Urinary bladder (tissue), 4 donors: Measurements from ENCODE around the gene ERLEC1. TPM values are rescaled to one million over a fixed set of nuclear protein-coding genes. Genes with fewer than 3 reads are reported as not detected.
"Not testable (repeated sequence)": the region's sequence is repeated elsewhere in the genome, so short reads cannot be mapped to it uniquely, and the experiment has no call there.

Experiments
- DNase-seq: peaks from one replicate; pipeline ENCODE4 v3.0.0-alpha.2; 2015; ENCODE audit errors: extremely low spot score
- H3K27ac ChIP-seq: one replicate; pipeline ENCODE4 v1.5.1; 2013; ENCODE audit warnings: low read depth, mild to moderate bottlenecking, moderate library complexity
- H3K36me3 ChIP-seq: one replicate; pipeline ENCODE4 v1.6.1; 2013; ENCODE audit warnings: mild to moderate bottlenecking, moderate library complexity; ENCODE audit not compliant: insufficient read depth
- H3K4me1 ChIP-seq: one replicate; pipeline ENCODE4 v1.6.1; 2013; ENCODE audit warnings: mild to moderate bottlenecking, moderate library complexity; ENCODE audit not compliant: insufficient read depth
- H3K4me3 ChIP-seq: one replicate; pipeline ENCODE4 v1.5.1; 2013; ENCODE audit warnings: low read depth, low read length
- WGBS: extraction: QIAGEN DNeasy Blood & Tissue Kit; methylation state at CpG from one replicate; pipeline ENCODE4 v1.1.7; 2013; 5-methylcytosine and 5-hydroxymethylcytosine counted together
- polyA plus RNA-seq: library from polyadenylated mRNA; stranded (reverse); fragments of 200-250 nt; gene quantifications from one replicate; pipeline ENCODE4 v1.2.3, GENCODE V29; 2013
- total RNA-seq: library from RNA; depleted of rRNA; stranded (reverse); fragments of >200 nt; gene quantifications from one replicate; pipeline ENCODE4 v1.2.3, GENCODE V29; 2014
- donor health status: healthy with polysubstance abuse.
- donor health status: healthy.

The ERLEC1 gene
- total and polyA plus RNA-seq, 2 donors, result 49.7 to 97.7 TPM

GRCh38 chr2:53793821-53794220 is 7.0 kb downstream of the ERLEC1 start:
- Histone ChIP-seq H3K4me1 (no peaks in the 10 kb centered on the region), H3K27ac (no peak overlapping the region), H3K36me3 (peaks cover 2% of the 10 kb centered on the region), H3K4me3 (no peak overlapping the region)
- 76% methylated on average over 3 of the region's 3 CpGs for WGBS
- no peak for DNase-seq

GRCh38 chr2:53801547-53801946 is 14.7 kb downstream of the ERLEC1 start:
- Histone ChIP-seq H3K36me3 (peaks cover 4% of the 10 kb centered on the region), H3K4me3 (no peak overlapping the region), H3K4me1 (no peaks in the 10 kb centered on the region), H3K27ac (no peak overlapping the region)
- no peak for DNase-seq

- Histone ChIP-seq H3K4me1 (no peaks in the 10 kb centered on the region), H3K36me3 (peaks cover 2% of the 10 kb centered on the region), H3K27ac (no peak overlapping the region), H3K4me3 (no peak overlapping the region)
- DNase-seq, result no peak
- 53% methylated on average over 7 of the region's 7 CpGs for WGBS
Measured at GRCh38 chr2:53802617-53803151, 15.8 kb downstream of the ERLEC1 start.

- Histone ChIP-seq H3K4me1 (no peaks in the 10 kb centered on the region), H3K36me3 (peaks cover 4% of the 10 kb centered on the region), H3K4me3 (no peak overlapping the region), H3K27ac (no peak overlapping the region)
- 96% methylated on average over 3 of the region's 3 CpGs for WGBS
- DNase-seq, result no peak
Measured at GRCh38 chr2:53811601-53812000, 24.8 kb downstream of the ERLEC1 start.

- H3K4me3 ChIP-seq, result no peak overlapping the region
- H3K27ac ChIP-seq, result no peak overlapping the region
- H3K36me3 ChIP-seq, result peaks cover 7% of the 10 kb centered on the region
- no peaks in the 10 kb centered on the region for H3K4me1 ChIP-seq
- DNase-seq, result no peak
Measured at GRCh38 chr2:53813151-53813550, 26.3 kb downstream of the ERLEC1 start.

GRCh38 chr2:53818854-53819435 is 32.1 kb downstream of the ERLEC1 start:
- H3K27ac ChIP-seq, result no peak overlapping the region
- no peak for DNase-seq
- peaks cover 3% of the 10 kb centered on the region for H3K36me3 ChIP-seq
- no peaks in the 10 kb centered on the region for H3K4me1 ChIP-seq
- no peak overlapping the region for H3K4me3 ChIP-seq
- WGBS, result 85% methylated on average over 3 of the region's 3 CpGs

GRCh38 chr2:53819634-53820033 is 32.8 kb downstream of the ERLEC1 start:
- no peaks in the 10 kb centered on the region for H3K4me1 ChIP-seq
- WGBS, result 82% methylated on average over 4 of the region's 4 CpGs
- no peak for DNase-seq
- H3K36me3 ChIP-seq, result peaks cover 3% of the 10 kb centered on the region
- no peak overlapping the region for H3K4me3 ChIP-seq
- H3K27ac ChIP-seq, result no peak overlapping the region

GRCh38 chr2:53820048-53820447 is 33.2 kb downstream of the ERLEC1 start:
- WGBS, result 86% methylated on average over 9 of the region's 9 CpGs
- peaks cover 3% of the 10 kb centered on the region for H3K36me3 ChIP-seq
- no peak overlapping the region for H3K4me3 ChIP-seq
- no peak overlapping the region for H3K27ac ChIP-seq
- no peaks in the 10 kb centered on the region for H3K4me1 ChIP-seq
- DNase-seq, result no peak

- WGBS, result 89% methylated on average over 4 of the region's 4 CpGs
- no peak for DNase-seq
- Histone ChIP-seq H3K4me1 (no peaks in the 10 kb centered on the region), H3K27ac (no peak overlapping the region), H3K4me3 (no peak overlapping the region), H3K36me3 (peaks cover 3% of the 10 kb centered on the region)
Measured at GRCh38 chr2:53820711-53821110, 33.9 kb downstream of the ERLEC1 start.

GRCh38 chr2:53821810-53822209 is 35.0 kb downstream of the ERLEC1 start:
- Histone ChIP-seq H3K4me3 (no peak overlapping the region), H3K4me1 (no peaks in the 10 kb centered on the region), H3K36me3 (peaks cover 3% of the 10 kb centered on the region), H3K27ac (no peak overlapping the region)
- DNase-seq, result no peak
- WGBS, result 82% methylated on average over 6 of the region's 6 CpGs

GRCh38 chr2:53823639-53824038 is 36.8 kb downstream of the ERLEC1 start:
- H3K27ac ChIP-seq, H3K4me1 ChIP-seq, DNase-seq, H3K4me3 ChIP-seq, H3K36me3 ChIP-seq: not testable (repeated sequence)
- WGBS, result 90% methylated on average over 9 of the region's 9 CpGs

- no peaks in the 10 kb centered on the region for H3K4me1 ChIP-seq
- no peak overlapping the region for H3K4me3 ChIP-seq
- no peak for DNase-seq
- H3K36me3 ChIP-seq, result no peaks in the 10 kb centered on the region
- 60% methylated on average over 1 of the region's 1 CpG for WGBS
- H3K27ac ChIP-seq, result no peak overlapping the region
Measured at GRCh38 chr2:53826030-53826410, 39.2 kb downstream of the ERLEC1 start.

GRCh38 chr2:53826587-53827397 is 39.9 kb downstream of the ERLEC1 start:
- no peaks in the 10 kb centered on the region for H3K4me1 ChIP-seq
- H3K36me3 ChIP-seq, result no peaks in the 10 kb centered on the region
- no peak overlapping the region for H3K27ac ChIP-seq
- DNase-seq, result no peak
- no peak overlapping the region for H3K4me3 ChIP-seq
- 59% methylated on average over 3 of the region's 3 CpGs for WGBS

- no peaks in the 10 kb centered on the region for H3K36me3 ChIP-seq
- 93% methylated on average over 3 of the region's 3 CpGs for WGBS
- H3K4me1 ChIP-seq, result no peaks in the 10 kb centered on the region
- H3K4me3 ChIP-seq, result no peak overlapping the region
- no peak for DNase-seq
- H3K27ac ChIP-seq, result no peak overlapping the region
Measured at GRCh38 chr2:53827398-53828175, 40.7 kb downstream of the ERLEC1 start.
